Adrenal gland (tissue), 5 donors: ENCODE data around the gene ZNF83.
"Not testable (repeated sequence)": the region's sequence is repeated elsewhere in the genome, so short reads cannot be mapped to it uniquely, and the experiment has no call there.

ENCODE experiments used
- POLR2A ChIP-seq, 2 donors: fragments of 450-650 bp; IDR thresholded peaks; one replicate each; pipeline ENCODE4 v1.6.1; 2017; ENCODE audit warnings: antibody characterized with exemption in 2 of 2, mild to moderate bottlenecking in 2 of 2, moderate library complexity in 1 of 2
- TF ChIP-seq, protein P1 (sequence below), 6 experiments: fragments of 450-650 bp in 4 of 6; fragments of 200-600 bp in 2 of 6; sonication (generic) in 1 of 6; IDR thresholded peaks; 1 replicate in 5 of 6; 2 replicates in 1 of 6; pipeline versions ENCODE4 v1.5.1 to v1.8.0; 2016 to 2021; ENCODE audit warnings: antibody characterized with exemption in 6 of 6, mild to moderate bottlenecking in 2 of 6, moderate library complexity in 1 of 6
- donor health status: DM: no; HTN: no; CAD: no.

DNA sequence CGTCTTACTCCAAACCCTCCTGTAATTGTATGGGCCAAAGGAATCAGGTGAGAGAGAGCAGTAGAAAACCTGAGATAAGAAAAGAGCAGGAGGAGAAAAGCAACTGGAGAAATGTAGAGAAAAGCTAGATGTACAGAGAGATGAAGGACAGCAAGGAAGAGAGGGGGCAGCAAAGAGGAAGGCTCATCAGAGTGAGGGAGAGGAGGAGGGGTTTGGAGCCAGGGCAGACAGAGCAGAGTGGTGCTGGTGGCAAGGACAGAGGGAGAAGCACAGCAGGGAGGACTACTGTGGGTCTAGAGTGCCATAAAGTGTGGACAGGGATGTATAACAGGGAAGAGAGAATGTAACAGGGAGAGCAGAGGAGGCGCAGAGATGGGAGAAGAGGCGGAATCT lies 36.2 kb downstream of the ZNF83 start:
- TF ChIP-seq, protein P1, sequence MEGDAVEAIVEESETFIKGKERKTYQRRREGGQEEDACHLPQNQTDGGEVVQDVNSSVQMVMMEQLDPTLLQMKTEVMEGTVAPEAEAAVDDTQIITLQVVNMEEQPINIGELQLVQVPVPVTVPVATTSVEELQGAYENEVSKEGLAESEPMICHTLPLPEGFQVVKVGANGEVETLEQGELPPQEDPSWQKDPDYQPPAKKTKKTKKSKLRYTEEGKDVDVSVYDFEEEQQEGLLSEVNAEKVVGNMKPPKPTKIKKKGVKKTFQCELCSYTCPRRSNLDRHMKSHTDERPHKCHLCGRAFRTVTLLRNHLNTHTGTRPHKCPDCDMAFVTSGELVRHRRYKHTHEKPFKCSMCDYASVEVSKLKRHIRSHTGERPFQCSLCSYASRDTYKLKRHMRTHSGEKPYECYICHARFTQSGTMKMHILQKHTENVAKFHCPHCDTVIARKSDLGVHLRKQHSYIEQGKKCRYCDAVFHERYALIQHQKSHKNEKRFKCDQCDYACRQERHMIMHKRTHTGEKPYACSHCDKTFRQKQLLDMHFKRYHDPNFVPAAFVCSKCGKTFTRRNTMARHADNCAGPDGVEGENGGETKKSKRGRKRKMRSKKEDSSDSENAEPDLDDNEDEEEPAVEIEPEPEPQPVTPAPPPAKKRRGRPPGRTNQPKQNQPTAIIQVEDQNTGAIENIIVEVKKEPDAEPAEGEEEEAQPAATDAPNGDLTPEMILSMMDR (IDR thresholded peaks at IDR 0.05) = peak in 1 of 6 experiments; percentile 16
- not testable (repeated sequence) for TF ChIP-seq POLR2A (IDR thresholded peaks at IDR 0.05)
